ENCODE data around the gene DBNDD2. TPM values are rescaled to one million over a fixed set of nuclear protein-coding genes. Genes with fewer than 3 reads are reported as not detected.
A peak's percentile ranks its signal among the peaks of the same experiment; 100 is the strongest.

The DBNDD2 gene
- total and polyA plus RNA-seq, 4 donors: 11.7 to 75.4 (median 57.8) TPM

- no peaks in the 10 kb centered on the region for H3K27me3 ChIP-seq (ENCODE audit: control insufficient read depth in 3 of 3, insufficient read depth in 3 of 3, low read length in 2 of 3)
- WGBS, 2 donors: 96 to 98% methylated on average over 14 of the region's 14 CpGs
- TF ChIP-seq CTCF (IDR thresholded peaks at IDR 0.05; ENCODE audit: control extremely low read depth, extremely low read depth): no peak
- no peaks in the 10 kb centered on the region for H3K9me3 ChIP-seq (ENCODE audit: control insufficient read depth in 4 of 4, insufficient read depth in 3 of 4, low read length in 3 of 4)
- H3K9ac ChIP-seq (ENCODE audit: insufficient read depth in 1 of 2, low read length in 2 of 2): no peak overlapping the region
- no peak overlapping the region for H3K27ac ChIP-seq (ENCODE audit: low read depth in 1 of 2, low read length in 1 of 2)
- DNase-seq: no peak
- ATAC-seq (ENCODE audit: insufficient read depth, low FRiP score): no peak
- peaks cover 0 to 15% (median 6%) of the 10 kb centered on the region in 5 donors for H3K4me1 ChIP-seq (ENCODE audit: control insufficient read depth in 5 of 5, insufficient read depth in 5 of 5, low read length in 5 of 5)
- H3K4me3 ChIP-seq: no peak overlapping the region
- H3K36me3 ChIP-seq (ENCODE audit: control insufficient read depth in 4 of 4, insufficient read depth in 4 of 4, low read length in 4 of 4): peaks cover 0 to 7% (median 3%) of the 10 kb centered on the region in 4 donors
Observed at GRCh38 chr20:45374966-45375365, 33.1 kb upstream of the DBNDD2 start.

- Histone ChIP-seq H3K36me3 (ENCODE audit: control insufficient read depth in 4 of 4, insufficient read depth in 4 of 4, low read length in 4 of 4) (peaks cover 0 to 6% (median 1%) of the 10 kb centered on the region in 4 donors), H3K4me1 (ENCODE audit: control insufficient read depth in 5 of 5, insufficient read depth in 5 of 5, low read length in 5 of 5) (peaks cover 0 to 15% (median 6%) of the 10 kb centered on the region in 5 donors), H3K9ac (ENCODE audit: insufficient read depth in 1 of 2, low read length in 2 of 2) (peak overlapping the region in 1 of 2 donors; percentile 3), H3K27ac (ENCODE audit: low read depth in 1 of 2, low read length in 1 of 2) (peak overlapping the region in 1 of 2 donors; percentile 59), H3K9me3 (ENCODE audit: control insufficient read depth in 4 of 4, insufficient read depth in 3 of 4, low read length in 3 of 4) (no peaks in the 10 kb centered on the region), H3K27me3 (ENCODE audit: control insufficient read depth in 3 of 3, insufficient read depth in 3 of 3, low read length in 2 of 3) (no peaks in the 10 kb centered on the region), H3K4me3 (no peak overlapping the region)
- ATAC-seq (ENCODE audit: insufficient read depth, low FRiP score): peak; percentile 35
- peak in 2 of 3 donors; percentile 23 to 44 for DNase-seq
- TF ChIP-seq CTCF (IDR thresholded peaks at IDR 0.05; ENCODE audit: control extremely low read depth, extremely low read depth): no peak
- WGBS, 2 donors: 67 to 79% methylated on average over 11 of the region's 11 CpGs
Observed at GRCh38 chr20:45377269-45377668, 30.8 kb upstream of the DBNDD2 start.

- Histone ChIP-seq H3K4me1 (ENCODE audit: control insufficient read depth in 5 of 5, insufficient read depth in 5 of 5, low read length in 5 of 5) (peaks cover 0 to 11% (median 3%) of the 10 kb centered on the region in 5 donors), H3K27me3 (ENCODE audit: control insufficient read depth in 3 of 3, insufficient read depth in 3 of 3, low read length in 2 of 3) (no peaks in the 10 kb centered on the region), H3K9me3 (ENCODE audit: control insufficient read depth in 4 of 4, insufficient read depth in 3 of 4, low read length in 3 of 4) (no peaks in the 10 kb centered on the region), H3K4me3 (no peak within 1 kb of the TSS), H3K27ac (ENCODE audit: low read depth in 1 of 2, low read length in 1 of 2) (peak within 1 kb of the TSS in 1 of 2 donors; percentile 59), H3K36me3 (ENCODE audit: control insufficient read depth in 4 of 4, insufficient read depth in 4 of 4, low read length in 4 of 4) (peaks cover 0 to 6% (median 1%) of the 10 kb centered on the region in 4 donors), H3K9ac (ENCODE audit: insufficient read depth in 1 of 2, low read length in 2 of 2) (no peak within 1 kb of the TSS)
- ATAC-seq (ENCODE audit: insufficient read depth, low FRiP score) (no peak), DNase-seq (no peak)
- TF ChIP-seq CTCF (IDR thresholded peaks at IDR 0.05; ENCODE audit: control extremely low read depth, extremely low read depth): no peak
- WGBS, 2 donors: 83 to 87% methylated on average over 1 of the region's 1 CpG
Observed at GRCh38 chr20:45378191-45378590, 29.9 kb upstream of the DBNDD2 start, which contains the start of gene TP53TG5. Gene TP53TG5, minus strand, starts transcription at chr20:45378325. Its CDS starts 89 bp downstream, at chr20:45378236.

GRCh38 chr20:45387274-45387673 lies 20.8 kb upstream of the DBNDD2 start:
- Histone ChIP-seq H3K36me3 (ENCODE audit: control insufficient read depth in 4 of 4, insufficient read depth in 4 of 4, low read length in 4 of 4) (no peaks in the 10 kb centered on the region), H3K27ac (ENCODE audit: low read depth in 1 of 2, low read length in 1 of 2) (no peak overlapping the region), H3K27me3 (ENCODE audit: control insufficient read depth in 3 of 3, insufficient read depth in 3 of 3, low read length in 2 of 3) (no peaks in the 10 kb centered on the region), H3K4me1 (ENCODE audit: control insufficient read depth in 5 of 5, insufficient read depth in 5 of 5, low read length in 5 of 5) (no peaks in the 10 kb centered on the region), H3K9ac (ENCODE audit: insufficient read depth in 1 of 2, low read length in 2 of 2) (no peak overlapping the region), H3K9me3 (ENCODE audit: control insufficient read depth in 4 of 4, insufficient read depth in 3 of 4, low read length in 3 of 4) (no peaks in the 10 kb centered on the region), H3K4me3 (no peak overlapping the region)
- WGBS, 2 donors: 86 to 92% methylated on average over 1 of the region's 1 CpG
- DNase-seq (no peak), ATAC-seq (ENCODE audit: insufficient read depth, low FRiP score) (no peak)
- no peak for TF ChIP-seq CTCF (IDR thresholded peaks at IDR 0.05; ENCODE audit: control extremely low read depth, extremely low read depth)
